WERI-Rb-1 (cell line): Measurements from ENCODE around the gene RABL6.
A peak's percentile ranks its signal among the peaks of the same experiment; 100 is the strongest.

Source experiments
- DNase-seq: peaks from one replicate; pipeline ENCODE4 v3.0.0-alpha.2; 2020
- H3K27ac ChIP-seq: fragments of 250-450 bp; sonication (Bioruptor Pico); 2 replicates; pipeline ENCODE4 v1.5.1; 2020; ENCODE audit warnings: mild to moderate bottlenecking, moderate library complexity
- H3K27me3 ChIP-seq: fragments of 250-450 bp; sonication (Bioruptor Pico); 2 replicates; pipeline ENCODE4 v1.5.1; 2021; ENCODE audit warnings: mild to moderate bottlenecking, low read depth, moderate library complexity; ENCODE audit not compliant: insufficient read depth, severe bottlenecking
- H3K36me3 ChIP-seq: fragments of 250-450 bp; sonication (Bioruptor Pico); 2 replicates; pipeline ENCODE4 v1.5.1; 2020; ENCODE audit warnings: mild to moderate bottlenecking, moderate library complexity
- H3K4me3 ChIP-seq: 2 replicates; pipeline ENCODE4 v1.5.1; 2011; ENCODE audit warnings: low read depth, mild to moderate bottlenecking, control low read depth, low read length
- H3K9me3 ChIP-seq: fragments of 250-450 bp; sonication (Bioruptor Pico); 2 replicates; pipeline ENCODE4 v1.5.1; 2021; ENCODE audit warnings: mild to moderate bottlenecking, moderate library complexity; ENCODE audit not compliant: severe bottlenecking
- CTCF ChIP-seq: IDR thresholded peaks from 2 replicates; pipeline ENCODE4 v1.5.1; 2011; ENCODE audit warnings: low read depth, mild to moderate bottlenecking, control low read depth, inconsistent platforms, low read length

Gene RABL6

DNA sequence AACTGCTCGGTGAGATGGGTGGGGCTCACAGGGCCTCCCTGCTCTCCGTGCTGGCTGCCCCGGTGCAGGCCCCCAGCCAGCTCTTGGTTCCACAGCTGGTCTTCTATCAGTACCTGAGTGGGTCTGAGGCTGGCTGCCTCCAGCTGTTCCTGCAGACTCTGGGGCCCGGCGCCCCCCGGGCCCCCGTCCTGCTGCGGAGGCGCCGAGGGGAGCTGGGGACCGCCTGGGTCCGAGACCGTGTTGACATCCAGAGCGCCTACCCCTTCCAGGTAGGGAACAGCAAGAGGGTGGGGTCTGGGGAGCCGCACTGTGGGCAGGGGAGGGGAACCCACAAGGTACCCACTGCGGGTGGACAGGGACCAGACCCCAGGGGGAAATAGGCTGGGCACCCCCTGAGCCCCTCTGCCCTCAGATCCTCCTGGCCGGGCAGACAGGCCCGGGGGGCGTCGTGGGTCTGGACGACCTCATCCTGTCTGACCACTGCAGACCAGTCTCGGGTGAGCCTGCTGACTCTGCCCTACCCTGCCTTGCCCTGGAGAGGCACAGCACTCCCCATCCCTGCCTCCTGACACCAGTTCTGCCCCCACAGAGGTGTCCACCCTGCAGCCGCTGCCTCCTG lies 47.2 kb downstream of the RABL6 start:
- no peak overlapping the region; the same call in 1 of the 2 replicates for H3K27ac ChIP-seq
- no peak for TF ChIP-seq CTCF
- no peaks in the 10 kb centered on the region for H3K27me3 ChIP-seq
- DNase-seq, result no peak
- H3K4me3 ChIP-seq, result no peak overlapping the region
- no peaks in the 10 kb centered on the region for H3K9me3 ChIP-seq
- H3K36me3 ChIP-seq, result peaks cover 71% of the 10 kb centered on the region

- no peak overlapping the region for H3K4me3 ChIP-seq
- no peak for TF ChIP-seq CTCF
- no peaks in the 10 kb centered on the region for H3K9me3 ChIP-seq
- peaks cover 71% of the 10 kb centered on the region for H3K36me3 ChIP-seq
- no peaks in the 10 kb centered on the region for H3K27me3 ChIP-seq
- H3K27ac ChIP-seq, result no peak overlapping the region
- no peak for DNase-seq
Measured at GRCh38 chr9:136855461-136856078, 47.8 kb downstream of the RABL6 start.

- Histone ChIP-seq H3K27ac (no peak overlapping the region), H3K4me3 (no peak overlapping the region), H3K36me3 (peaks cover 71% of the 10 kb centered on the region), H3K9me3 (no peaks in the 10 kb centered on the region), H3K27me3 (no peaks in the 10 kb centered on the region)
- no peak for DNase-seq
- TF ChIP-seq CTCF, result no peak
Measured at GRCh38 chr9:136856079-136856476, 48.3 kb downstream of the RABL6 start.

- Histone ChIP-seq H3K27ac (no peak overlapping the region), H3K36me3 (peaks cover 71% of the 10 kb centered on the region), H3K4me3 (no peak overlapping the region), H3K27me3 (no peaks in the 10 kb centered on the region), H3K9me3 (no peaks in the 10 kb centered on the region)
- TF ChIP-seq CTCF, result 0 out of 2 replicates have a peak, but pooled peaks have one; percentile 16
- DNase-seq, result no peak
Measured at GRCh38 chr9:136856541-136857141, 48.9 kb downstream of the RABL6 start.

- H3K9me3 ChIP-seq, result no peaks in the 10 kb centered on the region
- peaks cover 71% of the 10 kb centered on the region for H3K36me3 ChIP-seq
- H3K4me3 ChIP-seq, result no peak overlapping the region
- H3K27ac ChIP-seq, result no peak overlapping the region; the same call in 1 of the 2 replicates
- no peak for DNase-seq
- H3K27me3 ChIP-seq, result no peaks in the 10 kb centered on the region
- no peak for TF ChIP-seq CTCF
Measured at GRCh38 chr9:136857166-136857565, 49.4 kb downstream of the RABL6 start.
